Hematopoietic multipotent progenitor cell treated with erythropoietin and hydrocortisone succinate and interleukin-3 and kit ligand, for 4 days (in vitro differentiated cells): ENCODE data around the gene MRTFB.

Experiments used
- DNase-seq: peaks from one replicate; pipeline ENCODE4 v3.0.0-alpha.2; 2015

The MRTFB gene

DNA sequence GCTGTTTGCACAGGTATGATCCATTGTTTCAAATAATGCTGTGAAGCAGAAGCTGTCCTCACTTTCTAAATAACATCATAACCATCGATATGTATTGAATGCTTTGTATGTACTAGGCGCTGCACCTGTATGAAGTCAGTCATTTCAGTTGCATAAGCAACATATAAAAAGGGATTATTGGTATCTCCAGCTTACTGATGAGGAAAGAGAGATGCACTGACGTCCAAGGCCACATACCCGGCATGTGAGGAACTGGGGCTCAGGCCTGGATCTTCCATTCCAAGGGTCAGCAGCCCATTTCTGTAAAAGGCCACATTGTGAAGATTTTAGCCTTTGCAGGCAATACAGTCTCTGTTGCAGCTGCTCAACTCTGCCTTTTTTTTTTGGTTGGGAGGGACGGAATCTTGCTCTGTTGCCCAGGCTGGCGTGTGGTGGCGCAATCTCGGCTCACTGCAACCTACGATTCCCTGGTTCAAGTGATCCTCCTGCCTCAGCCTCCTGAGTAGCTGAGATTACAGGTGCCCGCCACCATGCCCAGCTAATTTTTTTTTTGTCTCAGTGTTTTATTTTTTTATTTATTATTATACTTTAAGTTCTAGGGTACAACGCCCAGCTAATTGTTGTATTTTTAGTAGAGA lies 244.7 kb downstream of the MRTFB start:
- DNase-seq: no peak
